ENCODE results near the gene TAP1. TPM values are rescaled to one million over a fixed set of nuclear protein-coding genes. Genes with fewer than 3 reads are reported as not detected.

The TAP1 gene
- total and polyA plus RNA-seq, 2 donors (not counting 3 experiments of a cell fraction or from before 2014, with no cell fraction given): 15.6 to 25.9 TPM

- Histone ChIP-seq H3K4me2 (ENCODE audit: insufficient read depth, low read length) (no peak overlapping the region), H4K20me1 (replicated peaks; ENCODE audit: control insufficient read depth, extremely low read depth, insufficient read depth, low read length) (no peaks in the 10 kb centered on the region), H3K27ac (ENCODE audit: insufficient read depth, low read depth, low read length) (no peak overlapping the region), H3K79me2 (ENCODE audit: control insufficient read depth, insufficient read depth, low read length) (no peaks in the 10 kb centered on the region), H3K9ac (replicated peaks; ENCODE audit: extremely low read depth, insufficient read depth, low read length) (no peak overlapping the region), H3K4me3 (replicated peaks in 1 of 3; ENCODE audit: insufficient read depth in 1 of 3, low read depth in 1 of 3, low read length in 3 of 3) (no peak overlapping the region), H3K36me3 (ENCODE audit: control insufficient read depth in 2 of 2, extremely low read depth in 1 of 2, insufficient read depth in 2 of 2, low read length in 2 of 2) (no peaks in the 10 kb centered on the region), H2AFZ (ENCODE audit: low read depth, low read length) (no peak overlapping the region), H3K9me1 (replicated peaks; ENCODE audit: control insufficient read depth, extremely low read depth, insufficient read depth, low read length) (no peaks in the 10 kb centered on the region), H3K9me3 (replicated peaks; ENCODE audit: control insufficient read depth, insufficient read depth, low read length) (no peaks in the 10 kb centered on the region), H3K27me3 (ENCODE audit: control insufficient read depth in 2 of 2, insufficient read depth in 2 of 2, low read length in 2 of 2) (peaks cover 9 to 18% of the 10 kb centered on the region in 2 experiments), H3K4me1 (ENCODE audit: control insufficient read depth, extremely low read depth, insufficient read depth, low read length) (no peaks in the 10 kb centered on the region)
- intact Hi-C loops (cut with micrococcal nuclease) (loop anchor here (10.0 kb wide), 1 partner anchor 156 kb away; no protein-coding TSS in a partner anchor), dilution Hi-C loops (cut with MboI; ENCODE audit: extremely low pct_ligation_motif_present, low sequenced_read_pairs) (no loop called here)
- ChIA-PET POLR2A (no interaction called here), CTCF (interaction anchor here (4.2 to 8.1 kb wide), 3 partner anchors 8 to 22 kb away, joined by 33 to 274 read pairs (median 158); partner anchors contain the start of gene TAP2)
- no peak for TF ChIP-seq EZH2 (IDR thresholded peaks at IDR 0.05; ENCODE audit: borderline replicate concordance, low read depth, low read length, severe bottlenecking)
- no peak for TF ChIP-seq FOS (IDR thresholded peaks at IDR 0.05; ENCODE audit: borderline replicate concordance, insufficient read depth, low read length)
- no peak for TF ChIP-seq POLR2A (IDR thresholded peaks at IDR 0.05; ENCODE audit: low read depth, low read length)
- TF ChIP-seq POLR2AphosphoS5 (IDR thresholded peaks at IDR 0.05; ENCODE audit: insufficient read depth, low read depth, low read length): no peak
- TF ChIP-seq GATA2 (IDR thresholded peaks at IDR 0.05; ENCODE audit: insufficient read depth, insufficient read length, low read depth, low read length): no peak
- TF ChIP-seq MYC (IDR thresholded peaks at IDR 0.05; ENCODE audit: low read depth, low read length): no peak
- no peak for TF ChIP-seq MAX (IDR thresholded peaks at IDR 0.05; ENCODE audit: insufficient read depth, insufficient read length)
- TF ChIP-seq JUN (IDR thresholded peaks at IDR 0.05; ENCODE audit: borderline replicate concordance, insufficient read depth, insufficient read length, low read depth): no peak
- FAIRE-seq: no peak
- no TSS peak for BruUV-seq (replicated peaks)
- DNase-seq (ENCODE audit: low read depth, low spot score): no peak
Measured at GRCh38 chr6:32860674-32861073, 7.2 kb upstream of the TAP1 start.

- dilution Hi-C loops (cut with MboI; ENCODE audit: extremely low pct_ligation_motif_present, low sequenced_read_pairs): no loop called here
- H3K27me3 ChIP-seq (ENCODE audit: control insufficient read depth in 2 of 2, insufficient read depth in 2 of 2, low read length in 2 of 2): peaks cover 2 to 17% of the 10 kb centered on the region in 2 experiments
- H3K4me3 ChIP-seq (replicated peaks in 1 of 3; ENCODE audit: insufficient read depth in 1 of 3, low read depth in 1 of 3, low read length in 3 of 3): no peak overlapping the region
- no peaks in the 10 kb centered on the region for H3K9me3 ChIP-seq (replicated peaks; ENCODE audit: control insufficient read depth, insufficient read depth, low read length)
- no peak for DNase-seq (ENCODE audit: low read depth, low spot score)
- BruUV-seq (replicated peaks): no TSS peak
- H2AFZ ChIP-seq (ENCODE audit: low read depth, low read length): no peak overlapping the region
- TF ChIP-seq MYC (IDR thresholded peaks at IDR 0.05; ENCODE audit: low read depth, low read length): no peak
- no peak for TF ChIP-seq CTCF (IDR thresholded peaks at IDR 0.05; ENCODE audit: extremely low read depth in 1 of 2, insufficient read depth in 1 of 2, low read depth in 1 of 2, low read length in 2 of 2)
- TF ChIP-seq MAX (IDR thresholded peaks at IDR 0.05; ENCODE audit: insufficient read depth, insufficient read length): no peak
- no peak for TF ChIP-seq GATA2 (IDR thresholded peaks at IDR 0.05; ENCODE audit: insufficient read depth, insufficient read length, low read depth, low read length)
- TF ChIP-seq POLR2A (IDR thresholded peaks at IDR 0.05; ENCODE audit: low read depth, low read length): no peak
- no peak for TF ChIP-seq FOS (IDR thresholded peaks at IDR 0.05; ENCODE audit: borderline replicate concordance, insufficient read depth, low read length)
- TF ChIP-seq POLR2AphosphoS5 (IDR thresholded peaks at IDR 0.05; ENCODE audit: insufficient read depth, low read depth, low read length): no peak
- TF ChIP-seq EZH2 (IDR thresholded peaks at IDR 0.05; ENCODE audit: borderline replicate concordance, low read depth, low read length, severe bottlenecking): no peak
- no peak for TF ChIP-seq JUN (IDR thresholded peaks at IDR 0.05; ENCODE audit: borderline replicate concordance, insufficient read depth, insufficient read length, low read depth)
- no peak overlapping the region for H3K9ac ChIP-seq (replicated peaks; ENCODE audit: extremely low read depth, insufficient read depth, low read length)
- FAIRE-seq: no peak
- ChIA-PET POLR2A (no interaction called here), CTCF (interaction anchor here (1.0 to 8.1 kb wide), 7 partner anchors 10 to 126 kb away, joined by 3 to 274 read pairs (median 5); partner anchors contain the start of gene TAP2)
- H3K9me1 ChIP-seq (replicated peaks; ENCODE audit: control insufficient read depth, extremely low read depth, insufficient read depth, low read length): no peaks in the 10 kb centered on the region
- no peaks in the 10 kb centered on the region for H3K36me3 ChIP-seq (ENCODE audit: control insufficient read depth in 2 of 2, extremely low read depth in 1 of 2, insufficient read depth in 2 of 2, low read length in 2 of 2)
- peaks cover 3% of the 10 kb centered on the region for H3K4me1 ChIP-seq (ENCODE audit: control insufficient read depth, extremely low read depth, insufficient read depth, low read length)
- no peak overlapping the region for H3K4me2 ChIP-seq (ENCODE audit: insufficient read depth, low read length)
- no peaks in the 10 kb centered on the region for H3K79me2 ChIP-seq (ENCODE audit: control insufficient read depth, insufficient read depth, low read length)
- intact Hi-C loops (cut with micrococcal nuclease): no loop called here
- H4K20me1 ChIP-seq (replicated peaks; ENCODE audit: control insufficient read depth, extremely low read depth, insufficient read depth, low read length): no peaks in the 10 kb centered on the region
- no peak overlapping the region for H3K27ac ChIP-seq (ENCODE audit: insufficient read depth, low read depth, low read length)
Measured at GRCh38 chr6:32858194-32858593, 4.7 kb upstream of the TAP1 start.
